GM21515 (cell line): ENCODE measurements around the gene ARHGDIA.

ENCODE experiments used
- ATAC-seq: cut with Tn5 transposase; IDR thresholded peaks from one replicate; pipeline ENCODE4 v1.9.1; 2021; ENCODE audit not compliant: unreplicated experiment

The ARHGDIA gene

GRCh38 chr17:81870981-81871386 lies at the start of gene ARHGDIA:
Gene ARHGDIA (minus strand): TSS chr17:81871337. CDS start chr17:81869930, 1,407 bp downstream.
- ATAC-seq = peak; percentile 10

- ATAC-seq = no peak
Measured at GRCh38 chr17:81918832-81919545, 47.9 kb upstream of the ARHGDIA start.

- ATAC-seq = peak; percentile 7
Measured at GRCh38 chr17:81918333-81918669, 47.2 kb upstream of the ARHGDIA start.

GRCh38 chr17:81917565-81918332 lies 46.6 kb upstream of the ARHGDIA start, which contains the start of gene SIRT7:
Gene SIRT7 (minus strand): TSS chr17:81918176. CDS start chr17:81918131, 45 bp downstream.
- ATAC-seq = peak; percentile 53

- no peak for ATAC-seq
Measured at GRCh38 chr17:81916234-81917001, 45.3 kb upstream of the ARHGDIA start.

GRCh38 chr17:81915331-81915730 lies 44.2 kb upstream of the ARHGDIA start:
- no peak for ATAC-seq

- no peak for ATAC-seq
Measured at GRCh38 chr17:81914103-81914850, 43.1 kb upstream of the ARHGDIA start.

GRCh38 chr17:81913394-81914102 lies 42.4 kb upstream of the ARHGDIA start:
- no peak for ATAC-seq

- ATAC-seq = no peak
Measured at GRCh38 chr17:81912441-81913309, 41.5 kb upstream of the ARHGDIA start.

GRCh38 chr17:81911969-81912368 lies 40.8 kb upstream of the ARHGDIA start:
- ATAC-seq = no peak

GRCh38 chr17:81911277-81911961 lies 40.3 kb upstream of the ARHGDIA start, which contains the start of gene PCYT2:
Gene PCYT2 (minus strand): TSS chr17:81911399. CDS start chr17:81911355, 44 bp downstream.
- ATAC-seq = peak; percentile 58

- peak; percentile 24 for ATAC-seq
Measured at GRCh38 chr17:81910840-81911276, 39.7 kb upstream of the ARHGDIA start.

GRCh38 chr17:81909966-81910839 lies 39.1 kb upstream of the ARHGDIA start:
- no peak for ATAC-seq

GRCh38 chr17:81909231-81909630 lies 38.1 kb upstream of the ARHGDIA start:
- no peak for ATAC-seq

GRCh38 chr17:81908793-81909192 lies 37.7 kb upstream of the ARHGDIA start:
- ATAC-seq = no peak

GRCh38 chr17:81907219-81908145 lies 36.3 kb upstream of the ARHGDIA start:
- ATAC-seq = no peak
